Calu3 (cell line): ENCODE measurements around the gene RPS6KA5. TPM values are rescaled to one million over a fixed set of nuclear protein-coding genes. Genes with fewer than 3 reads are reported as not detected.
"Not testable (repeated sequence)": the region's sequence is repeated elsewhere in the genome, so short reads cannot be mapped to it uniquely, and the experiment has no call there.

Source experiments
- BruUV-seq: library from RNA; stranded (reverse); fragments of 400-500 nt; replicated peaks from 2 replicates; lab custom pipeline; 2021; lab: Mats Ljungman, UMichigan
- CTCF ChIA-PET: fragments of 300-600 bp; sonication (Branson Sonifier 250); formaldehyde crosslinking; loops from one replicate; lab custom pipeline; 2022; ENCODE audit warnings: antibody characterized with exemption; lab: Charles Lee
- DNase-seq: peaks from one replicate; pipeline ENCODE4 v3.0.0; 2022
- H3K27ac Mint-ChIP-seq: one replicate; pipeline ENCODE4 v1.8.0; 2022; ENCODE audit warnings: mixed read lengths; ENCODE audit not compliant: unreplicated experiment
- H3K27me3 Mint-ChIP-seq: one replicate; pipeline ENCODE4 v1.8.0; 2022; ENCODE audit warnings: mixed read lengths; ENCODE audit not compliant: unreplicated experiment
- H3K36me3 Mint-ChIP-seq: one replicate; pipeline ENCODE4 v1.8.0; 2022; ENCODE audit warnings: mild to moderate bottlenecking, moderate library complexity, mixed read lengths; ENCODE audit not compliant: insufficient read depth, unreplicated experiment
- H3K4me1 Mint-ChIP-seq: one replicate; pipeline ENCODE4 v1.8.0; 2022; ENCODE audit warnings: mild to moderate bottlenecking, low read depth, mixed read lengths; ENCODE audit not compliant: unreplicated experiment
- H3K4me3 Mint-ChIP-seq: one replicate; pipeline ENCODE4 v1.8.0; 2022; ENCODE audit warnings: mild to moderate bottlenecking, low read depth, moderate library complexity, mixed read lengths; ENCODE audit not compliant: unreplicated experiment
- H3K9me3 Mint-ChIP-seq: one replicate; pipeline ENCODE4 v1.8.0; 2022; ENCODE audit warnings: low read depth, mixed read lengths; ENCODE audit not compliant: unreplicated experiment
- intact Hi-C: fragments of 100-400 bp; cut with micrococcal nuclease; formaldehyde crosslinking; loops from one replicate; pipeline ENCODE4 v1.10.0; 2022; ENCODE audit not compliant: unreplicated experiment
- total RNA-seq: library from RNA; stranded (reverse); gene quantifications from 2 replicates; pipeline ENCODE4 v1.2.3, GENCODE V29; 2022
- TF ChIP-seq, protein P1 (sequence below): fragments of 200-600 bp; IDR thresholded peaks from one replicate; pipeline ENCODE4 v1.8.0; 2022; ENCODE audit warnings: antibody characterized with exemption; ENCODE audit not compliant: unreplicated experiment

Gene RPS6KA5
- total RNA-seq, 1 experiment from 2014 or later, result 10.3 TPM

DNA sequence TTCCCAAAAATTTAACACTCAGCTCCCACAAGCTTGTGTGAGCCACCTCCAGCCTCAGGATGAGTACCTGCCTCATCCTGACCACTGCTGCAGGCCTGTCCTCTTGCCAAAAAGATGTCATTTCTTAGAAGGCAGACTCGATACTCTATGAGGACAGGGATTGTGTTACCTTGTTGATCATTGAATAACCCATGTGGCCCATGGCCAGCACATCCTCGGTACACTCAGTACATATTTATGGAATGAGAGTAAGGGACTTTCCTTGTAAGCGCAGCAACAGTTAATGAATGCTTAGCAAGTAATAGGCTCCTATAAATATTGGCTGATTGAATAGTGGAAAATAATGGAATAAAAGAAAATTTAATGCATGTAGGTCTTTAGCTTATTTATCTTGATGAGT lies 38.1 kb upstream of the RPS6KA5 start:
- intact Hi-C loops, result no loop called here
- Mint-ChIP-seq H3K4me1 (peaks cover 9% of the 10 kb centered on the region), H3K27me3 (no peaks in the 10 kb centered on the region), H3K36me3 (no peaks in the 10 kb centered on the region), H3K4me3 (no peak overlapping the region), H3K27ac (no peak overlapping the region), H3K9me3 (no peaks in the 10 kb centered on the region)
- TF ChIP-seq, protein P1, sequence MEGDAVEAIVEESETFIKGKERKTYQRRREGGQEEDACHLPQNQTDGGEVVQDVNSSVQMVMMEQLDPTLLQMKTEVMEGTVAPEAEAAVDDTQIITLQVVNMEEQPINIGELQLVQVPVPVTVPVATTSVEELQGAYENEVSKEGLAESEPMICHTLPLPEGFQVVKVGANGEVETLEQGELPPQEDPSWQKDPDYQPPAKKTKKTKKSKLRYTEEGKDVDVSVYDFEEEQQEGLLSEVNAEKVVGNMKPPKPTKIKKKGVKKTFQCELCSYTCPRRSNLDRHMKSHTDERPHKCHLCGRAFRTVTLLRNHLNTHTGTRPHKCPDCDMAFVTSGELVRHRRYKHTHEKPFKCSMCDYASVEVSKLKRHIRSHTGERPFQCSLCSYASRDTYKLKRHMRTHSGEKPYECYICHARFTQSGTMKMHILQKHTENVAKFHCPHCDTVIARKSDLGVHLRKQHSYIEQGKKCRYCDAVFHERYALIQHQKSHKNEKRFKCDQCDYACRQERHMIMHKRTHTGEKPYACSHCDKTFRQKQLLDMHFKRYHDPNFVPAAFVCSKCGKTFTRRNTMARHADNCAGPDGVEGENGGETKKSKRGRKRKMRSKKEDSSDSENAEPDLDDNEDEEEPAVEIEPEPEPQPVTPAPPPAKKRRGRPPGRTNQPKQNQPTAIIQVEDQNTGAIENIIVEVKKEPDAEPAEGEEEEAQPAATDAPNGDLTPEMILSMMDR, result no peak
- no TSS peak for BruUV-seq
- no peak for DNase-seq
- CTCF ChIA-PET, result interaction anchor here (1.1 kb wide), 1 partner anchor 16 kb away, joined by 4 read pairs; no protein-coding TSS in a partner anchor

GRCh38 chr14:91097657-91098056 lies 37.2 kb upstream of the RPS6KA5 start:
- BruUV-seq, H3K9me3 Mint-ChIP-seq, H3K27ac Mint-ChIP-seq, H3K27me3 Mint-ChIP-seq, H3K4me1 Mint-ChIP-seq, intact Hi-C loops, DNase-seq, H3K36me3 Mint-ChIP-seq, H3K4me3 Mint-ChIP-seq: not testable (repeated sequence)
- CTCF ChIA-PET, result interaction anchor here (1.1 kb wide), 1 partner anchor 17 kb away, joined by 4 read pairs; no protein-coding TSS in a partner anchor

GRCh38 chr14:91095178-91095577 lies 34.7 kb upstream of the RPS6KA5 start:
- Mint-ChIP-seq H3K27me3 (peaks cover 11% of the 10 kb centered on the region), H3K4me3 (no peak overlapping the region), H3K4me1 (peaks cover 9% of the 10 kb centered on the region), H3K27ac (no peak overlapping the region), H3K9me3 (no peaks in the 10 kb centered on the region), H3K36me3 (no peaks in the 10 kb centered on the region)
- intact Hi-C loops, result no loop called here
- CTCF ChIA-PET, result no interaction called here
- DNase-seq, result no peak
- TF ChIP-seq, protein P1, result no peak
- no TSS peak for BruUV-seq

- intact Hi-C loops, result no loop called here
- H3K27ac Mint-ChIP-seq, result no peak overlapping the region
- CTCF ChIA-PET, result no interaction called here
- peaks cover 9% of the 10 kb centered on the region for H3K4me1 Mint-ChIP-seq
- no peak overlapping the region for H3K4me3 Mint-ChIP-seq
- no peak for DNase-seq
- no peaks in the 10 kb centered on the region for H3K9me3 Mint-ChIP-seq
- no TSS peak for BruUV-seq
- TF ChIP-seq, protein P1, result no peak
- peaks cover 11% of the 10 kb centered on the region for H3K27me3 Mint-ChIP-seq
- no peaks in the 10 kb centered on the region for H3K36me3 Mint-ChIP-seq
Observed at GRCh38 chr14:91094772-91095171, 34.3 kb upstream of the RPS6KA5 start.

- H3K27ac Mint-ChIP-seq, H3K9me3 Mint-ChIP-seq, BruUV-seq, intact Hi-C loops, H3K36me3 Mint-ChIP-seq, H3K4me3 Mint-ChIP-seq, H3K4me1 Mint-ChIP-seq, DNase-seq: not testable (repeated sequence)
- peaks cover 11% of the 10 kb centered on the region for H3K27me3 Mint-ChIP-seq
- CTCF ChIA-PET, result interaction anchor here (0.7 kb wide), 1 partner anchor 21 kb away, joined by 4 read pairs; no protein-coding TSS in a partner anchor
Observed at GRCh38 chr14:91093743-91094472, 33.5 kb upstream of the RPS6KA5 start.
